D721Med (cell line): ENCODE data around the gene NEGR1.

Source experiments
- DNase-seq: peaks from one replicate; pipeline ENCODE4 v3.0.0; 2011; ENCODE audit warnings: low spot score; ENCODE audit not compliant: insufficient read length
- FAIRE-seq: peaks from 2 replicates; lab custom pipeline; 2011; peaks lifted over from hg19 to GRCh38; lab: Jason Lieb, UNC
- TF ChIP-seq, protein P1 (sequence below): IDR thresholded peaks from 2 replicates; pipeline ENCODE4 v1.5.1; 2012; ENCODE audit warnings: mild to moderate bottlenecking, control low read depth; ENCODE audit not compliant: insufficient read depth; ENCODE audit errors: missing control alignments

Gene NEGR1

DNA sequence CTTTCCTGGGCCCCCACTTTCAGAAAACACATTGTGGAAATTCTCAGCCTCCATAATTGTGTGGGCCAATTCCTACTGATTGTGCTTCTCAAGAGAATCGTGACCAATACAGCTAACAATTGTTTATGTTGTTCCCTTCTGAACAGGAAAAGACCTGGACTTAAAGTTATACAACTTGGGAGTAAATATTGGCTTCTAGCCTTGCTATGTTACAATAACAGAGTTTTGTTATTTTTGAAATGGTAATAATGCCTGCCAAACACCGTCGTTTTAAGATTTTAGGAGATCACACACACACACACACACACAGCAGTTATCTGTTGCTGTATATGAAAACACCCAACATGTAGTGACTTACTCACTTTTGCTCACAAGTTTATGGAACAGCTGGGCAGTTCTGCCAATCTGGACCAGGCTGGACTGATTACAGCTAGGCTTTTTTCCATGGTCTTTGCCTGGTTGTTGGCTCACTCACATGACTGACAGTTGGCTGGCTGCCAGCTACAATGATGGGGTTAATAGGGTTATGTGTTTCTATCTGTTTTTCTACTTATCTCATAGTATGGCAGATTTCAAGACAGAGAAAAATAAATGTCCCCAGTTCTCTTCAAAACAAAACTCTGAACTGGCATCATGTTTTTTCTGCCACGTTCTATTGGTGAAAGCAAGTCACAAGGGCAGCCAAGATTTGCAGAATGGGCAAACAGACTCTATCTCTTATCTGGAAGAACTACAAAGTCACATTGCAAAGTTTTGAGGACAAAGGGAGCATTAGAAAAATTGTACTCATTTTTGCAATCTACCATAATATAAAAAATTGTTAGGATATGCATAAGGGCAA is 447.5 kb downstream of the NEGR1 start:
- TF ChIP-seq, protein P1, sequence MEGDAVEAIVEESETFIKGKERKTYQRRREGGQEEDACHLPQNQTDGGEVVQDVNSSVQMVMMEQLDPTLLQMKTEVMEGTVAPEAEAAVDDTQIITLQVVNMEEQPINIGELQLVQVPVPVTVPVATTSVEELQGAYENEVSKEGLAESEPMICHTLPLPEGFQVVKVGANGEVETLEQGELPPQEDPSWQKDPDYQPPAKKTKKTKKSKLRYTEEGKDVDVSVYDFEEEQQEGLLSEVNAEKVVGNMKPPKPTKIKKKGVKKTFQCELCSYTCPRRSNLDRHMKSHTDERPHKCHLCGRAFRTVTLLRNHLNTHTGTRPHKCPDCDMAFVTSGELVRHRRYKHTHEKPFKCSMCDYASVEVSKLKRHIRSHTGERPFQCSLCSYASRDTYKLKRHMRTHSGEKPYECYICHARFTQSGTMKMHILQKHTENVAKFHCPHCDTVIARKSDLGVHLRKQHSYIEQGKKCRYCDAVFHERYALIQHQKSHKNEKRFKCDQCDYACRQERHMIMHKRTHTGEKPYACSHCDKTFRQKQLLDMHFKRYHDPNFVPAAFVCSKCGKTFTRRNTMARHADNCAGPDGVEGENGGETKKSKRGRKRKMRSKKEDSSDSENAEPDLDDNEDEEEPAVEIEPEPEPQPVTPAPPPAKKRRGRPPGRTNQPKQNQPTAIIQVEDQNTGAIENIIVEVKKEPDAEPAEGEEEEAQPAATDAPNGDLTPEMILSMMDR, result no peak
- no peak for FAIRE-seq

DNA sequence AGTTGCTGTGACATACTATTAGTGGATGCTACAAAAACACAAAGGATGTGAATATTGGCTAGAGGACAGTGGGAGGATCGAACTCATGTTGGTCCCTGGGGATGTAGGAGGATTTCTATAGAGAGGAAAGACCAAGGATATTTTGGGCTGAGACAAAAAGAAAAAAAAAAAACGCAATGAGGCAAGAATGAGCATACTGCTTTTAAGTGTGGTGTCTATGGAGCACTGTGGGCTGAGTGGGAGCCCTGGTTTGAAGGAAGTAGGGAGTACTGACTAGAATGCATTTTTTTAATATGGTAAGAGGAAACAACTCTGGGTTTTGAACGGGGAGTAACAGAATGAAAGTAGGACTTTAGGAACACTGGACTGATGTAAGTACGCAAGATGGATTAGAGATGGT is 450.7 kb downstream of the NEGR1 start:
- TF ChIP-seq, protein P1, result no peak
- DNase-seq (no peak), FAIRE-seq (no peak)

More for the DNA sequence above, 447.5 kb downstream of the NEGR1 start:
- no peak for DNase-seq

DNA sequence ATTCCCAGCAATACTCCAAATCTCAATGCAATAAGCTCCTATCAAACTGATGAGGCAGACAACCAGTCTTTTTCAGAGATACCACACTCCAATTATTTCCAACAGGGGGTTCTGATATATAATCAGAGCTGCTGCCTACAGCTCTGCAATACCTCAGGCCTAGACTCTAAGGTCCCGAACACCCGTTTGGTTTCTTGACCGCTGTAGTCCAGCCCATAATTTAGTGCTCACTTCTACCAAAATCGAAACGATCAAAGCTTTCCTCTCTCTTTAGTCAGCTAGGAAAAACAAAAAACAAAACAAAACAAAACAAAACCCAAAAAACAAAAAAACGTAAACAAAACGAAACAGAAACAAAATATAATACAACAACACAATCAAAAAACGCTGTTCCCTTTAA is 453.0 kb downstream of the NEGR1 start:
- FAIRE-seq, result no peak

DNA sequence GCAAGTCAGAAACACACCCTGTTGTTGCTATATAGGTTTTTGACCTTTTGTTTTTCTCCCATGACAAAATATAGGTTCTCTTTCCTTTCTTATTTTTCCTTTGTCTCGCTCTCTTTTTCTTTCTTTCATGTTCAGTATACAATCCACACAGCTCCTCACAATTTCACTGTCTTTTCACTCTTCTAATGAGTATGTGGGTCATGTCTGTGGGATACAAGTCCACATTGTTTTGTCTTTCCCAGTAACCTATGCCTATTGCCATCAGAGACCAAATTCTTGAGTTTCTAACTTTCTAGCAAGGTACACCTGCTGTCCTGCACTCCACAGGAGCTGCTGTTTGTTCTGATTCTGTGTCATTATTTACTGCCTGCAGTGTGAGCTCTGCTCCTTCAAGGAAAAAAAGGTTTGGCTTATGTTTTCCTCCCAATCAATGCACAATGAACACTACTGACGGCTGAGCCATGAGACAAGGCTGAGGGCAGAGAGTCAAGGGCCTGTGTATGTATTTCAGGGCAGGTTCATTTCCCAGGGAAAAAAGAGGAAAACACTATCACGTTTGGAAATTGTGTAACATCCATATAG is 453.8 kb downstream of the NEGR1 start:
- DNase-seq, result no peak
- TF ChIP-seq, protein P1, result no peak
- FAIRE-seq, result no peak

More for the DNA sequence above, 453.0 kb downstream of the NEGR1 start:
- TF ChIP-seq, protein P1, result no peak
- no peak for DNase-seq

DNA sequence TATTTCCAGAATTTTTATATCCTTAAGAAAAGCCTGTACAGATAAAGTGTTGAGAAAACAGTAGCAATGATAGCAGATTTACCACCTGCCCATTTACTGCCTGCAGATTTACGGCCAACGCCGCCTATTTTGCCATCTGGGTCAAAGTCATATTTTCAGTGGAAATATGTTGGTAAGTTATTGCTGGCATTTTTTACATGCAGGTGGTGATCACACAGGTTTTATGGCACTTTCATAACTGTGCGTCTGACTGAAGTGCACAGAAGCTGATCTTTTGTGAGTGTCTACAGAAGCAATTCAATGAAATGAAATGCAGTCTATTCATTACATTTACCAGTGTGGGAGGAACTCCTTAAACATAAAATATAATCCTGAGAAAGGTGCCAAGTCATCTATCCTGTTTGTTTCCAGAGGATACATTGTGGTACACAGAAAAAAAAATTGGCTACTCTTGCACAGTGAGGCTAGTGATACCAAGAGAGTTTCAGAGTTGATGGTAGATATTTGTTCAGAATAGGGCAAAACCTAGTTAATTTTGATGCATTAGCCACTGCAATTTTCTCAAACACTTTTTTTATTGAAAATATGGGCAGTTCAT is 458.5 kb downstream of the NEGR1 start:
- TF ChIP-seq, protein P1, result no peak
- FAIRE-seq (no peak), DNase-seq (no peak)

DNA sequence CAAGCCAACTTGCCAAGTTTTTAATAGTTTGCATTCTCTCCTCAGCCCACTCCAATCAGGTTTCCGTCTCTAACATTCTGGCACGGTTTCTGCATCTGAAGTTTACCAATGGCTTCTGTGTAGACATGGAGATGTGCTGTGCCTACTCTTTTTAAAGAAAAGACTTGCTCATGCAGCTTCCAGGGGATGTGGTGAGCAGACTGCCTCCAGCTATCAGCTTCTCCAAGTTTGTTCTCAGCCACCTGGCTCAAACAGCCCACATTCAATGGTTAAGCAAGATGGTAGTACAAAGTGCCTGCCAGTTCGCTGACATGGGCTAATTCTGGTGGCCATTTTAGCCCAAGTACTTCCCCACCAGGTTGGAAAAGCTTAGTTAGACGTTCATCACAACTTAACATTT is 465.3 kb downstream of the NEGR1 start:
- DNase-seq (no peak), FAIRE-seq (no peak)
- TF ChIP-seq, protein P1, result no peak
